ENCODE data around the gene PTN.

The PTN gene

DNA sequence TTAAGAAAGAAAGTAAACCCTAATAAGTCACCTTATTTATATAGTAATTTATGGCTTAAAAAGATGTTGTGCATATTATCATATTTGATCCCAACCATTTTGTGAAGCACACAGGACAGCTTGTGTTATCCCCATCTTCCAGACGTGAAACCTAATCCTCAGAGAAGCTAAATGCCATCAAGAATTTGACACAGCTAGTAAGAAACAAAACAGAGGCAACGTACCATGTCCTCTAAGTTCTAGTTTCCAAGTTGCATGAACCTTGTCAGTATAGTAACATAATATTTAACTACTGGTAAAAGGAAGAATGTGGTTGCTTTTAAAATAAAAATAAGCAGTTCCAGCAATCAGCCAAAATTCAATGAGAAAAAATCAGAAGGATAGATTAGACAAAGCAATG is 41.5 kb downstream of the PTN start:
- Histone ChIP-seq H3K36me3 (ENCODE audit: control insufficient read depth, insufficient read depth, low read length) (no peaks in the 10 kb centered on the region), H3K4me2 (ENCODE audit: low read length) (no peak overlapping the region), H3K9me3 (ENCODE audit: control insufficient read depth, low read length) (no peaks in the 10 kb centered on the region), H3K9ac (no peak overlapping the region), H2AFZ (no peak overlapping the region), H3K79me2 (peaks cover 42% of the 10 kb centered on the region), H3K4me3 (ENCODE audit: low read depth, low read length) (no peak overlapping the region), H3K27ac (no peak overlapping the region), H3K27me3 (ENCODE audit: control insufficient read depth, insufficient read depth, low read length) (no peaks in the 10 kb centered on the region), H3K4me1 (peaks cover 37% of the 10 kb centered on the region)
- TF ChIP-seq, protein P1, sequence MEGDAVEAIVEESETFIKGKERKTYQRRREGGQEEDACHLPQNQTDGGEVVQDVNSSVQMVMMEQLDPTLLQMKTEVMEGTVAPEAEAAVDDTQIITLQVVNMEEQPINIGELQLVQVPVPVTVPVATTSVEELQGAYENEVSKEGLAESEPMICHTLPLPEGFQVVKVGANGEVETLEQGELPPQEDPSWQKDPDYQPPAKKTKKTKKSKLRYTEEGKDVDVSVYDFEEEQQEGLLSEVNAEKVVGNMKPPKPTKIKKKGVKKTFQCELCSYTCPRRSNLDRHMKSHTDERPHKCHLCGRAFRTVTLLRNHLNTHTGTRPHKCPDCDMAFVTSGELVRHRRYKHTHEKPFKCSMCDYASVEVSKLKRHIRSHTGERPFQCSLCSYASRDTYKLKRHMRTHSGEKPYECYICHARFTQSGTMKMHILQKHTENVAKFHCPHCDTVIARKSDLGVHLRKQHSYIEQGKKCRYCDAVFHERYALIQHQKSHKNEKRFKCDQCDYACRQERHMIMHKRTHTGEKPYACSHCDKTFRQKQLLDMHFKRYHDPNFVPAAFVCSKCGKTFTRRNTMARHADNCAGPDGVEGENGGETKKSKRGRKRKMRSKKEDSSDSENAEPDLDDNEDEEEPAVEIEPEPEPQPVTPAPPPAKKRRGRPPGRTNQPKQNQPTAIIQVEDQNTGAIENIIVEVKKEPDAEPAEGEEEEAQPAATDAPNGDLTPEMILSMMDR (IDR thresholded peaks at IDR 0.05), result no peak

DNA sequence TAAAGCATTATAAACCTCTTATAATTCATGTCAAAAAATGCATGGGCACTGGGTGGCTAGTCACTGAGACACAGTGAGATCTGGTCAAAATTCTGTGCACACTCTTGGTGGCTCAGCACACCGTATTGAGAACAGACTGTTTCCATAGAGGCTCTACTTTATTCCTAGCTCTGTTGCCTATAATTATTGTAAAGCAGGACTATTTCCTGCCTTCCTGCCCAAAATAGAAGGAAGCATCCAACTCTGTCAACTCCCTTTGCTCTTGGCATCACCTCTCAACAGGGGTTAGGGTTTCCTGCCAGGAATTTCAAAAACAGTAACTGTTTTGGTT is 45.1 kb downstream of the PTN start:
- peaks cover 29% of the 10 kb centered on the region for H3K4me1 ChIP-seq
- no peak overlapping the region for H3K27ac ChIP-seq
- H3K9me3 ChIP-seq (ENCODE audit: control insufficient read depth, low read length), result no peaks in the 10 kb centered on the region
- no peaks in the 10 kb centered on the region for H3K27me3 ChIP-seq (ENCODE audit: control insufficient read depth, insufficient read depth, low read length)
- TF ChIP-seq, protein P1 (IDR thresholded peaks at IDR 0.05), result no peak
- H3K9ac ChIP-seq, result no peak overlapping the region
- no peak overlapping the region for H3K4me3 ChIP-seq (ENCODE audit: low read depth, low read length)
- H3K36me3 ChIP-seq (ENCODE audit: control insufficient read depth, insufficient read depth, low read length), result no peaks in the 10 kb centered on the region
- no peak overlapping the region for H2AFZ ChIP-seq
- no peak overlapping the region for H3K4me2 ChIP-seq (ENCODE audit: low read length)
- peaks cover 25% of the 10 kb centered on the region for H3K79me2 ChIP-seq

DNA sequence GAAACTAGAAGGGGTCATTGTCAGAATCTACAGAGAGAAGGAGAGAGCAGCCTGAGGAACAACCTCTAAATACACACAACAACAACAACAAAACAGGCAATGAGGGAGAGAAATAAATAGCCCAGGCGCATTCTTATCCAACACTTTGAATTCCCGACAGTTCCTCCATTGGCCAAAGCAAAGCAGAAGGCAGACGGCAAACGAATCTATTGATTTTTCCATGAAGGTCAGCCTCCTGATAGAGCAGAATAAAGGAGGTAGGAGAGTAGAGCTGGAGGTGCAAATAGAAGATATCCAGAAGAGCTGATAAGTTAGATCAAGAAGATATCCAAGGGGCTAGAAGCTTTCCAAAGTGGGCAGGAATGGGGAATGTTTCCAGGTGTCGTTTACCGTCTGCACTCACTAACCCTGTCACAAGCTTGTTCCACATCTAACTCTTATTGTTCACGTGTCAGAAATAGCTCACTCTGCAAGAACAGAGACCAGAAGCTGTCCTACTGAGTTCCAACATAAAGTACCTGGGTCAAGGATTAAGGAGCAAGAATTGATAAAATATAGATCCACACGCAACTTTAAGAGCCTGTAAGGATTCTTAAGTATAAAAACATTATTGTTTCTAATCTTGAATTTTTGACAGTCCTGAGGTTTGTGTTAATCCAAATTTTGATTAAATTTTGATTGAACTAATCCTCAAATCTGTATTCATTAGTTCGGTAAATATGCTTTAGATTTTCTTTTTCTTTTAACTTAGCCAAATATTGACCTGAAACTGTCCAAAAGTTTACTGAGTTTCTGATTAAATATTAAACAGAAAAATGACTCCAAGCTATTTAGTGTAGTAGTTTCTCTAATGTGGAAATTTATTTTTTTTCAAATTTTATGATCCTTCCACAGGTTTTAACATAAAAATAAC is 45.7 kb downstream of the PTN start:
- H2AFZ ChIP-seq, result no peak overlapping the region
- H3K4me3 ChIP-seq (ENCODE audit: low read depth, low read length), result no peak overlapping the region
- H3K4me2 ChIP-seq (ENCODE audit: low read length), result no peak overlapping the region
- peaks cover 29% of the 10 kb centered on the region for H3K4me1 ChIP-seq
- H3K36me3 ChIP-seq (ENCODE audit: control insufficient read depth, insufficient read depth, low read length), result no peaks in the 10 kb centered on the region
- H3K79me2 ChIP-seq, result peaks cover 25% of the 10 kb centered on the region
- no peak overlapping the region for H3K27ac ChIP-seq
- no peak overlapping the region for H3K9ac ChIP-seq
- H3K27me3 ChIP-seq (ENCODE audit: control insufficient read depth, insufficient read depth, low read length), result no peaks in the 10 kb centered on the region
- H3K9me3 ChIP-seq (ENCODE audit: control insufficient read depth, low read length), result no peaks in the 10 kb centered on the region
- TF ChIP-seq, protein P1 (IDR thresholded peaks at IDR 0.05), result no peak

DNA sequence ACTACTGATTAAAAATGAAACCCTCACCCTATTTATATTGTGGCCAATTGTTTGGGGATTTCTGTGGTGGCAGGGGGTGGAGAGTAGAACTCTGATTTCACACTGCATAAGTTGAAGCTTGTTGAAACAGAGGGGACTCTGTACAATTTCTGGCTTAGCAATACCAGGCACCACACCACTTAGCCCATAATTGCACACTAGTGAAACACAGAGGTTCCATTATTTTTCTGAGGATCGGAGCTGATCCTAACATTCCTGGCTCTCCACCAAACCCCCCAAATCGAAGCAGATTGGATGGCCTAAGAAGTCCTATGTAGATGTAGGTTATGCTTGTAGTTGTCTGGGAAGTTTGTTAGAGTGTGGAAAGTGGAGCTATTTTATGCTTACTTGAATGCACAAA is 47.0 kb downstream of the PTN start:
- Histone ChIP-seq H3K9me3 (ENCODE audit: control insufficient read depth, low read length) (no peaks in the 10 kb centered on the region), H3K79me2 (peaks cover 22% of the 10 kb centered on the region), H3K27ac (no peak overlapping the region), H3K27me3 (ENCODE audit: control insufficient read depth, insufficient read depth, low read length) (no peaks in the 10 kb centered on the region), H3K9ac (no peak overlapping the region), H3K4me3 (ENCODE audit: low read depth, low read length) (no peak overlapping the region), H3K4me1 (peaks cover 20% of the 10 kb centered on the region), H3K4me2 (ENCODE audit: low read length) (no peak overlapping the region), H2AFZ (no peak overlapping the region), H3K36me3 (ENCODE audit: control insufficient read depth, insufficient read depth, low read length) (no peaks in the 10 kb centered on the region)
- TF ChIP-seq, protein P1 (IDR thresholded peaks at IDR 0.05), result no peak

Data from parathyroid adenoma (tissue), 2 donors.